Measurements from ENCODE around the gene MYLK2.

- TF ChIP-seq POLR2A (IDR thresholded peaks at IDR 0.05; ENCODE audit: low read depth) (no peak), CTCF (IDR thresholded peaks at IDR 0.05) (no peak)
Observed at GRCh38 chr20:31781945-31782344, 37.2 kb upstream of the MYLK2 start.

All from esophagus muscularis mucosa (tissue), 3 donors.